Activated T-helper 1 cell treated with Interleukin-2 at 50 U/mL for 16 hours (primary cell): ENCODE data around the gene CLSTN2.

ENCODE experiments used
- DNase-seq: peaks from one replicate; pipeline ENCODE4 v3.0.0-alpha.2; 2020; ENCODE audit warnings: low read depth

The CLSTN2 gene

DNA sequence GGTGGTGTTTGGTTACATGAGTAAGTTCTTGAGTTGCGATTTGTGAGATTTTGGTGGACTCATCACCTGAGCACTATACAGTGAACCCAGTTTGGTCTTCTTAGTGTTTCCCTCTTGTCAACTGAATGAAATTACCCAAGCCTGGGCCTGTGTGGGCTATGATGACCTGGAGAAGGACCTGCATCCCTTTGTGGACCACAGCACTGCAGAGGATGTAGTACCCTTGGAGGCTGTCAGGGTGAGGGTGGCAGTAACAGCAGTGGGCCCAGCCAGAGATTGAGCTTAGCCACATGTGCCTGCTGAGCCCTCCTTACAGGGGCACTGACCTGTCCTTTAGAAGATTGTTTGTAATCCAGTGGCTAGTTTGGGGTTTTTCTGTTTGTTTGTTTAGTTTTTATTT is 492.8 kb downstream of the CLSTN2 start:
- no peak for DNase-seq

DNA sequence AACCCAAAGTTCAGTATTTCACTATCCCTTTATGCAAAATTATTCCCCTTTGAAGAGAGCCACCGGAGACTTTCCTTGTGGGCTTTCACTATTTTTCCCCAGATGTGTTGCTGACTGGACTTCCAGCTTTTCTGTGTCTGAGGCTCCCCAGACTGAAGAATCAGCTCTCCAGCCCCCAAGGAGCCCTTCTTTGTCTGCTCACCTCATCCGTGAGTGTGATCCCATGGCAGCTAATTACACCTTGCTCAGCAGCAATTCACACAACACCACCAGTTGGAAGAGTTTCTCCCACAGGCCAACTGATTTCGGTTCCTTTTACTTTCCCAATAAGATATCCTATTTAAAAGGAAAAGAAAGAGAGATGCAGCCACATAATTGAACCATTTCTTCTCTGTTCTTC is 493.4 kb downstream of the CLSTN2 start:
- DNase-seq, result no peak

DNA sequence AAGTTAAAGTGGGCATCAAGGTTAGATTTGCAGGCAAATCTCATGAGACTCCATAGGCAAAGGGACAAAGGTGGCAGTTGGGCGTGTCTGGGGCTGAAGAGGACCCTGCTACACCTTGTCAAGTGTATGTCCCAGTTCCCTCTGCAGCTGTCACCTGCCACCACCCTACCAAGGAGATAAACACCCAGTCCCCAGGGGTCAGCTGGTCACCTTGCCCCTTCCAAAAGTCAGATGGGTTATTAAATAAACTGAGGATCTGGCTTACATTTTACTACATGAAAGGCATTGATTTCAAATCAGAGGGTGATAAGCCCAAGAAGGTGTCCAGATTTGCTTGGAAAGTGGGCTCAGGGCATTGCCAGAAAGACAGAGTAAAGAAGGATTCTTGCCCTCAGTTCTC is 494.8 kb downstream of the CLSTN2 start:
- DNase-seq, result no peak

DNA sequence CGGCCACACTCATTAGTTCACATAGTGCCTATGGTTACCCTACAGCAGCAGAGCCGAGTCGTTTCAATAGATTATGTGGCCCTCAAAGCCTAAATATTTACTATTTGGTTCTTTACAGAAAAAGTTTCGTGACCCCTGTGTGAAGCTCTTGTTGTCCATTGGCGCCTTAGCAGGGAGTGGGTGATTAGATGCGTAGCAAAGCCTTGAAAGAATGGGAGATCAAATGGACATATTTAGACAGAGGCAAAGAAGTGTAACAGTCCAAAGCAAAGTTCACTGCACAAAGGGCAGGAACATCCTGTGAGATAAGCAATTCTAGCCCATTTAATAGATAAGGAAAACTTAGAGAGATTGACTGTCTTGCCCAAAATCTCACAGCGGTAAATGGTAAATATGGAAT is 495.5 kb downstream of the CLSTN2 start:
- no peak for DNase-seq

DNA sequence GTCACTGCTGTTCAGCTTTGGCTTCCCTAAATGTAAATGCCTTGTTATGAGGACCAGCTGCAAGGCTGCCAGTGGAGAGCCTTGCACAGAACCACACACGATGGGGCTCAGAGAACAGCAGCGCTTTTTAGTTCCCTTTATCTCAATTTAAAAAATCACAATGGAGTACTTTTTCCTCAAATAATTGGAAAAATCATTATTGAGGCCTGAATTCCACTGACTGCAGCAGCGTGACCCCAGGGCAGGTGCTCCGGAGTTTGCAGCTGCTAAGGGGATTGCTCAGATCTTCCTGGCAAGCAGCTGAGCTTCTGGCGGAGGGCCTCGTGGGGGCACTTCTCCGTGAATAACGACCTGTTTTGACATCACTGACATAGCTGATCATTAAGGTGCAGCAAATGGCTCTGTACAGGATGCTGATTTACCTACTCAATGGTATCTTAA is 497.3 kb downstream of the CLSTN2 start:
- DNase-seq, result no peak

DNA sequence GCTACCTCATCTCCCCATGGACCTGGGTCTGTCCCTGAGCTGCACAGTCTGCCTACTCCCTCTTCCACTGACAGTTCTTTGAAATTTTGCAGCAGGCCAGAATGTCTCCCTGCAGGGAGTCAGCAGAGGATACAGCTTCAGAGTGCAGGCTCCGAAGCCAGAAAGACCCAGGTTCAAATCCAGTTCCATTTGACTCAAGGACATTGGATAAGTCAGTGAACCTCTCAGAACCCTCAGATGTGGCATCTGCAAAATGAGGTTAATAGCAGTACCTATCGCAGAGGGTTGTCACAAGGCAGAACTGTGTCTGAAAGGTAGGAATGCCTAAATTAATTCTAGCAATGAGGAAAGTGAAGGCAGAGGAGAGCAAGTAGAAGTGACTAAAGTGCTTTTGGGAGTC is 498.4 kb downstream of the CLSTN2 start:
- DNase-seq, result no peak

DNA sequence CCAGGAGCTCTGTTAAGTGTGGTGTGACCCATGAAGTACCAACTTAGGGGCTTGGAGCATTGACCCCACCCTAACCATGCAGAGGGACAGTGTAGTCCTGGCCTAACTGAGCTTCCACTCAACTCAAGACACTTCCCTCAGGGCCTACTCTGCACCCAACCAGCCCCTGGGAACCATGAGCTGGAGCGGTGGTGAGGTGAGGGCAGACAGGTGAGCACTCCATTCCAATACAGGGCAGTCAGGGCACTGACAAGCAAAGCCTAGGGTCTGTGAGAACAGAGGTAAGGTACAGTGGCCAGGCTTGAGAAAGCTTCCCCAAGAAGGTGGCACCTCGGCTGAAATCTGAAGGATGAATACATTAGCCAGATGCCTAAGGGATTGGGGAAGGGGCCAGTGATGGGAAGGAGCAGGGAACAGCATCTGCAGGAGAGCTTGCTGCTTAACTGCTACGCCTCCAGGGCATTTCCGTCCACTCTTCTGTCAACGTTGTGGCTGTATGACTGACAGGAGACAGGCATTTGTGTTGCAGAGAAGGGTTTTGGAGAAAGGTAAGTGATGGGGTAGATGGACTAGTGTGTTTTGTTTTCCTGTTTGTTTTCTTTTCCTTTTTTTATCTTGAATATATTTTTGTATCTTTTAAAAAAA is 499.4 kb downstream of the CLSTN2 start:
- DNase-seq, result no peak

DNA sequence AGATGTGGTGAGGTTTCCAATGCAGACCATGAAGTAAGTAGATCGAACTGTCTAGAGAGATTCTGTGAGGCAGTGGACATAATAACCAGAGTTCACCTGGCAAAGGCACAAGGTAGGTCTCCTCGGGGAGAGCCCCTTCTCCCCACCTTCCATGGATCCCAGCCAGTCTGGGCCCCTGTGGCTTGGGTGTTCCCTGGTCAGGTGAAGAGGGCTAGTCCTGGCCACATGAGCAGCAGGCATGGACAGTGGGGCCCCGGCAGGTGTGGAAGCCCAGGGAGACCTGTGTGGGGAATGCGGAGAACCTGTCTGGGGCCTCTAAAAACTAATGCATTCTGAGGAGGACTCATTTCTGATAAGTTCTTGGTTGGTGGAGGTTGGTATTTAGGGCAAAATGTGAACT is 501.4 kb downstream of the CLSTN2 start:
- DNase-seq, result no peak

DNA sequence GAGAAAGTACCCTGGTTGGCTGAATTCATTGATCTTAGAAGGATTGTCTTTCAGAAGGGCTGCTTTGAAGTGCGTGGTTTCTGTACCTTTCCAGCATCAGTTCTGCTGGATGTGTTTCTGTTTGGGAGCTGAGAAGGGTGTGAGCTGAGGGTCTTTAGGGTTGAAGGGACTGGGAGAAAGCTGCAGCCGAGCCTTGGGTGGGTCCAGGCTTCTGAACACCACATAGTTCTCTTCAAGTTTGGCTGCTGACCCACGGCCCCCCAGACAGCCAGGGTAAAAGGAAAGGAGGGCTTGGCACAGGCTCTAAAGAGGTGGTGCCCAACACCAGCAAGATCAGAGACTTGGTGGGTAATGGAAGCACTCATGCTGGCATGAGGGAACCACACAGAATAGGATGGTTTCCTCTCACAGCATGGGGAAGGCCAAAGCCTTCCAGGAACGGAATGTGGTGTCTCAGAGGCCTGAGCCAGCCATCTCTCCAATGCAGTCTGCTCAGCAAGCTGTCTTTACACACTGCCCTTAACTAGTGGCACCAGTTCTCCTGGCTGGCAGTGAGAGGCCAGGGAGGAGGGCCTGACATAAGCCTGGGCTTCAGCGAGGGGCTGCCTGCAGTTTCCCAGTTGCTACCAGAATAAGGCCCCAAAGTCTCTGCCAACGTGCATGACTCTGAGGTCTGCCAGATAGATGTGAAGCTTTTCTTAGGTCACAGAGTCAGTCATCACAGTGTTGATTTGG is 503.9 kb downstream of the CLSTN2 start:
- no peak for DNase-seq

DNA sequence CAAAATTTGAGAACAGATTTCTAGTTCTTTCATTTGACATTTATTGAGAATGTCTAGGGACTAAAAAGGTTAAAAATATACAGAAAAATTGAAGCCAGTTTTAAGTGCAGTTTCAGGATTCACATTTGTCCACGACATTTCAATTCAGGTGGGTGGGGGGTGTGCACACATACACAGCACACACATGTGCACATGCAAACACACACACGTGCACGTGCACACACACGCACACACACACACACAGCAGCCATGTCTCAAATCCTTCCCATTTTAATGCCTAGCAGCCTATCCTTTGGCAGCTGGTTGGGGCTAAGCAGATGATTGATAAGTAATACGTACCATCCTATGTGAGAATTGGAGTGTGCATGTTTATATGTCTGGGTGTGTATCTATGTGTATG is 504.5 kb downstream of the CLSTN2 start:
- DNase-seq, result no peak

DNA sequence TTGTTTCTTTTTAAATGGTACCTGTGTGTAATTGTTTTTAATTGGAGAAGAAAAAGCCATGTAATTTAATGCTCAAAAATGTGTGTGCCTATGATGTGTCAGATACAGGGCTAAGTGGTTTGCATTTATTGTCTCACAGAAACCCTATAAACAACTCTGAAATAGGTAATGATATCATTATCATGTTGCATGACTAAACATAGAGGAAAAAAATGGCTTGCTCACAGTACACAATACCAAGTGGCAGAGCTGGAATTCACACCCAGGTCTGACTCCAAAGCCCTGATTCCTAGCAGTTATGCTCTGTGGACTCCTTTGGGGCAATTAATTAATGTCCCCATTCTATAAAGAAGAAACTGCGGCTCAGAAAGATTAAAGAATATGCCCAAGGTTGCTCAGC is 505.5 kb downstream of the CLSTN2 start:
- no peak for DNase-seq

DNA sequence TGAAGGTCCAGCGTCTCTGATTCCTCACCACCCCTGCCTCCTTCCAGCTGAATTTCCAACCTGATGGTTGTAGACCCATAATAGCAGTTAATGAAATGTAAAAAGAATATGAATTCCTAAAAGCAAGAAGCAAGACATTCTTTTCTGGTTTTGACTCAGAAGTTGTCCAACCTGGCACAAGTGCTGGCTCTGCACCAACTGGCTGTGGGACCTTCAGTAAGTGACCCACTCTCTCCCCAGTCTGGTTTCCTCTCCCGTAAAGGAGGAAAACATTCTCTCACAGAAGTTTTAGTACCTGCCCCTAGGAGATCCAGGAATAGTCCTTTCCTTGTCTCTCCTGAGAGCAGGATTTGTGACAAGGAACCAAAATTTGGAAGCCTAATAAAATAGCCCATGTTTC is 506.0 kb downstream of the CLSTN2 start:
- DNase-seq, result no peak

DNA sequence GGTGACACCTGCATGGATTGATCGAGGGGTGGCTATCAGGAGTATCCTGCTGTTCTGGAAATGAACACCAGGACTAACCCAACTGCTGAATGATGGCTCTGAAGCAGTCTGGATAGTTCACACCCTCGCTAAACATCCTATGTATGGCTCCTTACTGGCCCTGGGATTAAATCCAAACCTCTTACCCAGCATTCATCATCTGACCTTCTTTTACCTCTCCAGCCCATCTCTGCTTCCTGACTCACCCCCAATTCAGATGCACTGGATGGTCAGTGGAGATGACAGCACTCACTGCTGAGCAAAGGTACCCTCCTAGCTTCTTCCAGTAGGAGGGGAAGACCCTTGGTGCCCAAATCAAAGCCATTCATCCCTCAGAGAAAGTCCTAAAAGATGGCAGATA is 507.6 kb downstream of the CLSTN2 start:
- DNase-seq, result no peak

DNA sequence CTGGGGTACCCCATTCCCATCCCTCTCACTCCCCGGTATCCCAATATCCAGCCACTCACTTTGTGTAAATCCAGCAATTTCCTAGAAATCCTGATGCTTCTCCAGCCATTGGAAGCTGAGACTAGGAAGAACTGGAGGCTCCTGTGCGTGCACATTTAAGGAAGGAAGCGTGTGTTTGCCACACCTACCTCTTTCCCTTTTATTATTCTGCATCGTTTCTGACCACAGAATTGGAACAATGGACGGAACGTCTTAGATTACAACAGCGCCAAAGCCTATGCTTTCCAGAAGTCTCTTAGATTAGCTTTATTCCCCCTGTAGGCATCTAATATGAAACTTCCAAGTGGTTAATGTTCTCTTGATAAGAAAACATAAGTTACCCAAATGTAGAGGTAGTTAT is 508.1 kb downstream of the CLSTN2 start:
- DNase-seq, result no peak

DNA sequence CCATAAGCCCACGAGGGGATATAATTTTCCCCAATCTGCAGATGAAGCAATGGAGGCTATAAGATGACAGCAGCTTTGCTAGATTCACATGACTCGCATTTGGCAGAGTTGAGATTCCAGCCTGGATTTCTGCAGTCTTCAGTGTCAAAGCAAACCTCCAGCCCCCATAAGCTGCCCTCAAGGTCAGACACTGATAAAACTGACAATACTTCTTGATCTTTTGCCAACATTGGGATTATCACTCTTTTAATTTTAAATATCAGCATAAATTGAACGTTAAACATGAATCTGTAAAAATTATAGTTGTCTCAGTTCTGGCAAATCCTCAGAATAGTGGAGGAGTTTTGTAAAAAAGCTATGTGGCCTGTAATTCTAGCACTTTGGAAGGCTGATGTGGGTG is 508.8 kb downstream of the CLSTN2 start:
- DNase-seq, result no peak

DNA sequence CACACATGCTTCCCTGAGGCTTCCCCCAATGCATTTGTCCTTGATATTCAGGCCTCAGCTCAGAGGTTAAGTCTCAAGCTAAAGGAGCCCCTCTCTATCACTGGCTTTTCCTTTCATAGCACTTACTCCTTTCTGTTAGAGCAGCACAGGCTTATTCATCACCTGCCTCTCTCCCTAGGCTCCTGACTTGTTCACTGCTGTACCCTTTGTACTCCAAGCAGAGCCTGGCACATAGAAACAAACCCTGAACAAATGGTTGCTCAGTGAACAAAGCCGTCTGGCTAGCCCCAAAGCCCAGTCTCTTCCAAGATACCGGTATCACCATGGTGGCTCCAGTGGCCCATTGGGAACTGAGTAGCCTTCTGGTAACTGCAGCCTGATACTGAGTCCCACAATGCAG is 511.7 kb downstream of the CLSTN2 start:
- no peak for DNase-seq

DNA sequence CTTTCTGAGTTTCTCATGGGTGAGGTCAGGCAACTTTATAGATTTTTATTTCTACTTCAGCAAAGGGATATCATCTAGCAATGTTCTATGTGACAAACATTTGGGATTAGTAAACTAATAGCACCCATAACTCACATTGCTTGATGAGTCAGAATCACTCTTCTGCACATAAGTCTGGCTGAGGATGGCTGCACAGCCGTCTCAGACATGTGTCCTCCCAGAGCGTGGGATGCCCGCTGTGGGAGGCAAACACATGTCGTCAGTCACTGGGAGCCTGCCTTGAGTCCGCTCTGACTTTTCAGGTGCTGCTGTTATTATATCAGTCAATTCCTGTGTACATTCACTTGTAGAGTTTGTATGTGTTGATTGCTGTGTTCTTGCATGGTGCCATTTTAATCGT is 512.2 kb downstream of the CLSTN2 start:
- no peak for DNase-seq

DNA sequence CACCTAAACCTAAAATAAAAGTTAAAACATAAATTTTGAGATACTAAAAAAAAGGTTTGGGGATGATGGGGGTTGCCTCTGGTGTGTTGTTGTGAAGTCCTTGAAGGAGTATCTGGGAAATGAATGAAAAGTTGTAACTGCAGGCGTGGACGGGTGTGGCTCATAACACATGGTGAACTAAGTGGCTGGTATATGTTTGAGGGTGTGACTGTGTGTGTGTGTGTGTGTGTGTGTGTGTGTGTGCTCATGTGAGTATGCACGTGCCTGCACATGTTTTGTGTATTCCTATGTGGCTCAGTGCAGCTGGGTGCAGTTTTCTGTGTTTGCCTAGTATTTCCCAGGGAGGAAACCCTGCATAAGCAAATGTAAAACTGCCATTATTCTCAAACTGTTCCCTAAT is 513.0 kb downstream of the CLSTN2 start:
- DNase-seq, result no peak

DNA sequence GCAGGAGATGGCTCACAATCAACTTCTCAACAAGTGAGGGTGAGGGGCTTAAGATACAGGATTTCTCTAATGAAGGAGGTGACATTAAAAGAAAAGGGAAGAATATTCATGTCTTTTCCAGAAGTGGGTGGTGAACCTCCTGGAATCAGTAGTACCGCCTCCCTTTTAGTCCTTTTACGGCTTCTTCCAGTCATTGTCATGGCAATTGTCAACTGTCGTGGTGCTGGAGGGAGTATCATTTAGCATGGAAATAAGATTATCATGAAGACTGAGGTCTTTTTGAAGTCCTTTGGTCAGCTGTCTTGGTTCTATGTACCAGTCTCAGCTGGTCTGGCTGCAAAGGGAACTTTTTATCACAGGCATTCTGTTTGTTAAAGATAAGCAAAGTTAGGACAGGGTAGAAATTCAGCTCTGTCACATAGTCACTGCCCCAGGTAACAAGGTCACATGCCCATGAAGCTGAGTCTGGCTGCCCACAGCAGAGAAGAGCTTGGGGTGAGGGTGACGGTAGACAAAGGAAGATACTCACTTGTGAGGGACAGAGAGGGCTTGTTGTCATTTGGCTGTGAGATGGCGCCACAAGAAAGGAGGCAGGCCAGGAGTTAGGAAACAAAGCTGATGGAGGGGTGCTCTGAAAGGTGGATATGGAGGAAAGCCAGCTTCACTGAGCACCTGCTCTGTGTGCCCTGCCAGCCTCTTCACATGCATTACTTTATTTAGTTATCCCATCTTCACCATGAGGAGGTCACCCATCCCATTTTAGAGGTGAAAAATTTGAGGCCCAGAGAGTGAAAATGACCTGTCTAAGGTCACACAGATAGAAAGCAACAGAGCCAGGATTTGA is 514.6 kb downstream of the CLSTN2 start:
- no peak for DNase-seq

DNA sequence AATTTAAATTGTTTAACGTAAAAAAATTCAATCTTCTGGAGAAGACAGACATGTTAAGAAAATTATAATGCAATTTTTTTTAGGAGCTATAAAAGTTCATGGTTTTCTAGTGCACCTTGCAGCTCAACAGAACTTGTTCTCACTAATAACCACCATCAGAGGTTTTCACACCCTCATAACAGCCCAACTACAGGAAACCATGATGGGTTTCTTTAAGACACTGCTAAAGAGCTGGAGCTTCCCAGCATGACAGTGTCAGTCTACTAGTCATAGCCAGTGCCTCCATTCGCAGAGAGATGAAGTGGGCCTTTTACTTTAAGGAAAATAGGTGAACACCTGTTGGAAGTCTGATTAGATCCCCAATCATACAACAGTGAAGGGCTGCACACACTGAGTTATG is 518.8 kb downstream of the CLSTN2 start:
- no peak for DNase-seq

DNA sequence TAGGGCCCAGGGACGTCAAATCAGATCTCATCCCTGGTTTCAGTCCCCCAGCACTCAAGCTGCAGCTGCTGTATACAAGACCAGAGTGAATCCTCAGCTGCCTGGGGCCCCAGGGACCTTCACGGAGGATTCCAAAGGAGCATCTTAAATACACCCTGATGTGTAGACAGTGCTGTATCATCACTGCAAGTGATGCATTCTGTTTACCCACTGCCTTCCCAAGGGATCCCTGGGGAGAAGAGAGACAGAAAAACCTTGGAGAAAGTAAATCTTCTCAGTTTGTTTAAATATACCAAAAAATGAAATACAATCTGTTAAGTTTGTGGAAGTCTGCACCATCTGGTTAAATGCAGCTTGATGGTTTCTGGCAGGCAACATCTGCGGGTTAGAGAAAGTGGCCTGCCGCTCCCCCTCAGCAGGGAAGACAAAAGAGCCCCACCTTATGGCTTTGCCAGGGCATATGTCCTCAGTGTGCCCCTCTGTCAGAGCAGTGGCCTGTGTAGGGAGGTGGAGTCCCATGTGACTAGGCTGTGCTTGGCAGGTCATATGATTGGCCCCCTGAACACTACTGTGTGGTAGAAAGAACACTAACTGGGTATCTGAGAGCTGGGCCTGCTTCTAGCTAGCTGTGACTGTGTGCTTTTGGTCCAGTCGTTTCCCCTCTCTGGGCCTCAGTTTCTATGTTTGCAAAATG is 520.7 kb downstream of the CLSTN2 start:
- DNase-seq, result no peak

DNA sequence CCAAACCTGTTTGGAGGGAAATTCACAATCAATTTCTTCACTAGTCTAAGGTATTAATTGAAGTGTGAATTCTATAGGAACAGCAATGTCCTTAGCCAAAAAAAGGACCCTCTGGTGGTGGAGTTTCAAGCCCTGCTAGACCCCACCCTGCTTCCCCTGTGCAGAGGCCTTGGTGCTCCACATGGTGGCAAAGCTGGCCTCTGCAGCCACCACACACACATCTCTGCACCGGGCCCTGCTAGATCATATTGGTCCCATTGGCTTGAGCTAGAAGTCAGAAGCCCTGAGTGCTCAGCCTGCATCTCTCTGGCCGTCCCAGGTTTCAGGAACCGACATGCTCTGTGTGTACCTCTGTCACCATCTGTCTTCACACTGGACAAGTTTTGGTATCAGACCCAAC is 522.0 kb downstream of the CLSTN2 start:
- DNase-seq, result no peak

DNA sequence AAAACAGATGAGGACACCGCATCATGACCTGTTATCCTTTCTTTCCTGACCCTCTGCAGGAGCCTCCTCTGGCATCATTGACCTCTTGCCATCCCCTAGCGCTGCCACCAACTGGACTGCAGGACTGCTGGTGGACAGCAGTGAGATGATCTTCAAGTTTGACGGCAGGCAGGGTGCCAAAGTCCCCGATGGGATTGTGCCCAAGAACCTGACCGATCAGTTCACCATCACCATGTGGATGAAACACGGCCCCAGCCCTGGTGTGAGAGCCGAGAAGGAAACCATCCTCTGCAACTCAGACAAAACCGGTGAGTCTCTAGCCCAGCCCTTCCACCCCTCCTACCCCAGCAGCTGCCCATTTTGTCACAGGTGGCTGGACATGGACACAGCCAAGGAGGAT is 524.5 kb downstream of the CLSTN2 start:
- DNase-seq, result no peak
